ENCODE data around the gene ASXL2. TPM values are rescaled to one million over a fixed set of nuclear protein-coding genes. Genes with fewer than 3 reads are reported as not detected.

The ASXL2 gene
- total RNA-seq, 1 experiment from 2014 or later: 32.7 TPM

- Histone ChIP-seq H3K18ac (ENCODE audit: insufficient read length, low read depth, low read length) (no peak overlapping the region), H3K23ac (ENCODE audit: insufficient read length, low read depth, low read length) (no peak overlapping the region), H3K23me2 (ENCODE audit: insufficient read length, low read depth, low read length, poor library complexity, severe bottlenecking) (no peaks in the 10 kb centered on the region), H2BK12ac (ENCODE audit: insufficient read length, low read depth, low read length) (no peak overlapping the region), H3K79me1 (ENCODE audit: insufficient read depth, low read depth, low read length, poor library complexity, severe bottlenecking) (no peaks in the 10 kb centered on the region), H3K56ac (ENCODE audit: insufficient read length, low read depth, low read length) (no peak overlapping the region), H3K4me1 (ENCODE audit: insufficient read depth, low read length) (no peaks in the 10 kb centered on the region), H2AK5ac (ENCODE audit: insufficient read length, low read length) (no peak overlapping the region), H3K9me3 (ENCODE audit: control insufficient read depth, low read depth, low read length) (no peaks in the 10 kb centered on the region), H4K5ac (ENCODE audit: insufficient read length, low read depth, low read length) (no peak overlapping the region), H3K4me2 (ENCODE audit: insufficient read depth, insufficient read length, low read length) (no peak overlapping the region), H2BK15ac (ENCODE audit: low read depth, low read length) (no peak overlapping the region), H3K79me2 (ENCODE audit: insufficient read depth, low read length) (no peaks in the 10 kb centered on the region), H3T11ph (ENCODE audit: low read length) (no peak overlapping the region), H4K20me1 (ENCODE audit: control insufficient read depth, insufficient read depth, insufficient read length) (no peaks in the 10 kb centered on the region), H4K8ac (replicated peaks; ENCODE audit: insufficient read length, low read depth, low read length) (no peak overlapping the region), H2BK120ac (ENCODE audit: low read depth, low read length, poor library complexity, severe bottlenecking) (no peak overlapping the region), H2AFZ (ENCODE audit: low read length) (no peak overlapping the region), H3K27me3 (ENCODE audit: insufficient read depth, low read length) (no peaks in the 10 kb centered on the region), H2BK5ac (ENCODE audit: insufficient read length, low read length) (no peak overlapping the region), H2BK20ac (ENCODE audit: low read depth, low read length, poor library complexity, severe bottlenecking) (no peak overlapping the region), H4K91ac (ENCODE audit: insufficient read length, low read depth, low read length) (no peak overlapping the region), H3K14ac (ENCODE audit: insufficient read depth, low read length) (no peak overlapping the region), H3K27ac (ENCODE audit: insufficient read length, low read depth, low read length) (no peak overlapping the region), H3K9ac (ENCODE audit: extremely low read depth, insufficient read length, low read length) (no peak overlapping the region), H3K4ac (ENCODE audit: low read depth, low read length) (no peak overlapping the region)
- H3K36me3 Mint-ChIP-seq (ENCODE audit: insufficient read depth in 1 of 3, low read depth in 3 of 3): no peaks in the 10 kb centered on the region; a peak in 1 of 7 replicates
- H3K27ac Mint-ChIP-seq: no peak overlapping the region
- no peak for TF ChIP-seq CTCF (conservative IDR thresholded peaks at IDR 0.05)
- H3K4me3 Mint-ChIP-seq: no peak overlapping the region
- no peaks in the 10 kb centered on the region for H3K27me3 Mint-ChIP-seq (ENCODE audit: low read depth)
- no peak for DNase-seq
- WGBS (ENCODE audit: extremely low coverage, insufficient read length, low lambda C conversion rate): no CpG with 5 or more reads among the region's 5 CpGs
- no peaks in the 10 kb centered on the region for H3K9me3 Mint-ChIP-seq
- peaks cover 6 to 9% of the 10 kb centered on the region in 2 experiments for H3K4me1 Mint-ChIP-seq
Observed at GRCh38 chr2:25920336-25920735, 42.0 kb upstream of the ASXL2 start.
